DOHH2 (cell line): ENCODE data around the gene NOC4L.

Experiments
- EZH2phosphoT487 ChIP-seq: fragments of 200-600 bp; sonication (generic); IDR thresholded peaks from 2 replicates; pipeline ENCODE4 v1.6.1; 2017; ENCODE audit warnings: borderline replicate concordance, mild to moderate bottlenecking, antibody characterized with exemption, low read length, moderate library complexity, mixed read lengths
- TF ChIP-seq, protein P1 (sequence below): fragments of 200-600 bp; sonication (generic); IDR thresholded peaks from one replicate; pipeline ENCODE4 v1.5.1; 2014; ENCODE audit warnings: antibody characterized with exemption, mild to moderate bottlenecking, low read depth, low read length; ENCODE audit not compliant: poor library complexity, severe bottlenecking

DNA sequence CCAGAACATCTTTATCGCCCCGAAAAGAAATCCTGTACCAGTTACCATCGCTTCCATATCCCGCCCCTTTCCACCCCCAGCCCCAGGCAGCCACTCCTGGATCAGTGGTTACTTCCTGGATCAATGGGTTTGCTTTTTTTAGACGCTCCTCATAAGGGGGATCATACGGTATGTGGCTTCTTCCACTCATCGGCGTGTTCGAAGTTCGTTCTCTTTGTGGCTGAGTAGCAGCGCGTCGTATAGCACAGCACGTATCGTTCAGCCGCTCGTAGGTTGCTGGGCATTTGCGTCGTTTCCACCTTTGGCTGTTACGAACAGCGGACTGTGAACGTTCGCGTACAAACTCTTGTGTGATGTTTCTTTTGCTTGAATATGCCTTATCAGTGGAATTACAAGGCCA lies 1.8 kb downstream of the NOC4L start:
- TF ChIP-seq, protein P1, sequence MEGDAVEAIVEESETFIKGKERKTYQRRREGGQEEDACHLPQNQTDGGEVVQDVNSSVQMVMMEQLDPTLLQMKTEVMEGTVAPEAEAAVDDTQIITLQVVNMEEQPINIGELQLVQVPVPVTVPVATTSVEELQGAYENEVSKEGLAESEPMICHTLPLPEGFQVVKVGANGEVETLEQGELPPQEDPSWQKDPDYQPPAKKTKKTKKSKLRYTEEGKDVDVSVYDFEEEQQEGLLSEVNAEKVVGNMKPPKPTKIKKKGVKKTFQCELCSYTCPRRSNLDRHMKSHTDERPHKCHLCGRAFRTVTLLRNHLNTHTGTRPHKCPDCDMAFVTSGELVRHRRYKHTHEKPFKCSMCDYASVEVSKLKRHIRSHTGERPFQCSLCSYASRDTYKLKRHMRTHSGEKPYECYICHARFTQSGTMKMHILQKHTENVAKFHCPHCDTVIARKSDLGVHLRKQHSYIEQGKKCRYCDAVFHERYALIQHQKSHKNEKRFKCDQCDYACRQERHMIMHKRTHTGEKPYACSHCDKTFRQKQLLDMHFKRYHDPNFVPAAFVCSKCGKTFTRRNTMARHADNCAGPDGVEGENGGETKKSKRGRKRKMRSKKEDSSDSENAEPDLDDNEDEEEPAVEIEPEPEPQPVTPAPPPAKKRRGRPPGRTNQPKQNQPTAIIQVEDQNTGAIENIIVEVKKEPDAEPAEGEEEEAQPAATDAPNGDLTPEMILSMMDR, result no peak
- TF ChIP-seq EZH2phosphoT487, result no peak
